Measurements from ENCODE around the gene DLGAP3. TPM values are rescaled to one million over a fixed set of nuclear protein-coding genes. Genes with fewer than 3 reads are reported as not detected.

Gene DLGAP3
- total RNA-seq, 1 donor from 2014 or later = 44.8 TPM

GRCh38 chr1:34842073-34842472, 87.4 kb downstream of the DLGAP3 start:
- TF ChIP-seq CTCF (IDR thresholded peaks at IDR 0.05; ENCODE audit: partially characterized antibody, unreplicated experiment) = no peak
- Mint-ChIP-seq H3K9me3 (ENCODE audit: unreplicated experiment) (no peaks in the 10 kb centered on the region), H3K27ac (ENCODE audit: unreplicated experiment) (no peak overlapping the region), H3K4me1 (ENCODE audit: low read depth, unreplicated experiment) (peaks cover 11% of the 10 kb centered on the region), H3K4me3 (ENCODE audit: unreplicated experiment) (no peak overlapping the region), H3K27me3 (ENCODE audit: unreplicated experiment) (peaks cover 2% of the 10 kb centered on the region), H3K36me3 (ENCODE audit: unreplicated experiment) (no peaks in the 10 kb centered on the region)
- no peak for DNase-seq

- H3K36me3 Mint-ChIP-seq (ENCODE audit: unreplicated experiment) = no peaks in the 10 kb centered on the region
- peaks cover 2% of the 10 kb centered on the region for H3K27me3 Mint-ChIP-seq (ENCODE audit: unreplicated experiment)
- no peak for DNase-seq
- no peak overlapping the region for H3K27ac Mint-ChIP-seq (ENCODE audit: unreplicated experiment)
- no peaks in the 10 kb centered on the region for H3K9me3 Mint-ChIP-seq (ENCODE audit: unreplicated experiment)
- TF ChIP-seq CTCF (IDR thresholded peaks at IDR 0.05; ENCODE audit: partially characterized antibody, unreplicated experiment) = no peak
- H3K4me1 Mint-ChIP-seq (ENCODE audit: low read depth, unreplicated experiment) = peaks cover 11% of the 10 kb centered on the region
- no peak overlapping the region for H3K4me3 Mint-ChIP-seq (ENCODE audit: unreplicated experiment)
These were observed 89.0 kb downstream of the DLGAP3 start for GRCh38 chr1:34840426-34840825.

GRCh38 chr1:34839526-34840305, 89.7 kb downstream of the DLGAP3 start:
- no peak for TF ChIP-seq CTCF (IDR thresholded peaks at IDR 0.05; ENCODE audit: partially characterized antibody, unreplicated experiment)
- Mint-ChIP-seq H3K9me3 (ENCODE audit: unreplicated experiment) (no peaks in the 10 kb centered on the region), H3K36me3 (ENCODE audit: unreplicated experiment) (no peaks in the 10 kb centered on the region), H3K4me1 (ENCODE audit: low read depth, unreplicated experiment) (peaks cover 8% of the 10 kb centered on the region), H3K27ac (ENCODE audit: unreplicated experiment) (no peak overlapping the region), H3K4me3 (ENCODE audit: unreplicated experiment) (no peak overlapping the region), H3K27me3 (ENCODE audit: unreplicated experiment) (no peaks in the 10 kb centered on the region)
- no peak for DNase-seq

- Mint-ChIP-seq H3K27ac (ENCODE audit: unreplicated experiment) (no peak overlapping the region), H3K36me3 (ENCODE audit: unreplicated experiment) (no peaks in the 10 kb centered on the region), H3K4me1 (ENCODE audit: low read depth, unreplicated experiment) (no peaks in the 10 kb centered on the region), H3K9me3 (ENCODE audit: unreplicated experiment) (no peaks in the 10 kb centered on the region), H3K4me3 (ENCODE audit: unreplicated experiment) (no peak overlapping the region), H3K27me3 (ENCODE audit: unreplicated experiment) (no peaks in the 10 kb centered on the region)
- TF ChIP-seq CTCF (IDR thresholded peaks at IDR 0.05; ENCODE audit: partially characterized antibody, unreplicated experiment) = no peak
- DNase-seq = no peak
These were observed 95.7 kb downstream of the DLGAP3 start for GRCh38 chr1:34833711-34834110.

- TF ChIP-seq CTCF (IDR thresholded peaks at IDR 0.05; ENCODE audit: partially characterized antibody, unreplicated experiment) = no peak
- no peaks in the 10 kb centered on the region for H3K36me3 Mint-ChIP-seq (ENCODE audit: unreplicated experiment)
- H3K4me1 Mint-ChIP-seq (ENCODE audit: low read depth, unreplicated experiment) = no peaks in the 10 kb centered on the region
- no peak overlapping the region for H3K27ac Mint-ChIP-seq (ENCODE audit: unreplicated experiment)
- H3K4me3 Mint-ChIP-seq (ENCODE audit: unreplicated experiment) = no peak overlapping the region
- peaks cover 2% of the 10 kb centered on the region for H3K27me3 Mint-ChIP-seq (ENCODE audit: unreplicated experiment)
- H3K9me3 Mint-ChIP-seq (ENCODE audit: unreplicated experiment) = no peaks in the 10 kb centered on the region
- DNase-seq = no peak
These were observed 97.7 kb downstream of the DLGAP3 start for GRCh38 chr1:34831721-34832246.
